GM21576 (cell line): Measurements from ENCODE around the gene PRKCI.
"Not testable (repeated sequence)": the region's sequence is repeated elsewhere in the genome, so short reads cannot be mapped to it uniquely, and the experiment has no call there.

Experiments used
- ATAC-seq: cut with Tn5 transposase; IDR thresholded peaks from one replicate; pipeline ENCODE4 v1.9.1; 2021; ENCODE audit warnings: mild to moderate bottlenecking, moderate library complexity; ENCODE audit not compliant: unreplicated experiment

PRKCI gene

GRCh38 chr3:170222647-170223541, 670 bp downstream of the PRKCI start:
- peak; percentile 17 for ATAC-seq

GRCh38 chr3:170225166-170225565, 2.9 kb downstream of the PRKCI start:
- ATAC-seq: no peak

GRCh38 chr3:170226426-170226960, 4.3 kb downstream of the PRKCI start:
- no peak for ATAC-seq

GRCh38 chr3:170228093-170228766, 6.0 kb downstream of the PRKCI start:
- ATAC-seq: no peak

GRCh38 chr3:170232266-170232665, 10.0 kb downstream of the PRKCI start:
- ATAC-seq: no peak

- no peak for ATAC-seq
Measured at GRCh38 chr3:170233530-170233929, 11.3 kb downstream of the PRKCI start.

GRCh38 chr3:170240142-170240541, 17.9 kb downstream of the PRKCI start:
- no peak for ATAC-seq

GRCh38 chr3:170240671-170241070, 18.4 kb downstream of the PRKCI start:
- no peak for ATAC-seq

- no peak for ATAC-seq
Measured at GRCh38 chr3:170244576-170244975, 22.4 kb downstream of the PRKCI start.

- peak; percentile 37 for ATAC-seq
Measured at GRCh38 chr3:170247875-170248274, 25.7 kb downstream of the PRKCI start.

- no peak for ATAC-seq
Measured at GRCh38 chr3:170256597-170256996, 34.4 kb downstream of the PRKCI start.

GRCh38 chr3:170257145-170257544, 34.9 kb downstream of the PRKCI start:
- peak; percentile 67 for ATAC-seq

- peak; percentile 11 for ATAC-seq
Measured at GRCh38 chr3:170258105-170258487, 35.9 kb downstream of the PRKCI start.

- ATAC-seq: no peak
Measured at GRCh38 chr3:170259907-170260306, 37.7 kb downstream of the PRKCI start.

GRCh38 chr3:170267793-170268192, 45.6 kb downstream of the PRKCI start:
- ATAC-seq: no peak

GRCh38 chr3:170269673-170270254, 47.5 kb downstream of the PRKCI start:
- not testable (repeated sequence) for ATAC-seq

- no peak for ATAC-seq
Measured at GRCh38 chr3:170270282-170270881, 48.2 kb downstream of the PRKCI start.

GRCh38 chr3:170274641-170275040, 52.4 kb downstream of the PRKCI start:
- no peak for ATAC-seq

GRCh38 chr3:170275832-170276231, 53.6 kb downstream of the PRKCI start:
- no peak for ATAC-seq

GRCh38 chr3:170277311-170277710, 55.1 kb downstream of the PRKCI start:
- not testable (repeated sequence) for ATAC-seq
